ENCODE data around the gene UPK3A. TPM values are rescaled to one million over a fixed set of nuclear protein-coding genes. Genes with fewer than 3 reads are reported as not detected.

UPK3A gene
- total RNA-seq, 1 experiment from 2014 or later: 2.0 TPM

DNA sequence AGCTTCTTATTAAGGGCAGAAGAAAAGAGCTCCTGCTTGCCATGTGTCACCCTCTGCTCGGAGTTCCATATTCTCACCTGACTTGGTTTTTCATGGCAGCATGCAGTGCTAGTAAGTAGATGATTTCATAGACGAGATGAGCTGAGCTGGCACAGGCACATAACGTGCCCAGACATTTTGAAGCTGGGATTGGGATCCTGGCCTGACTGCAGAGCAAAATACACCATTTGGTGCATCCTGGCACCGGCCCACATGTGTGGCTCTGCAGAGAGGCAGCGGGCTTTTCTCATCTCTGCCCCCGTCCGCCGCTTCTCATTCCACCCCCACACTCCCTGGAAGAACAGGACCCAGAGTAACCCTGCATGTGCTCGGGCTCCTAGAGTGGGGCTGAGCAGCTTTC is 49.8 kb downstream of the UPK3A start:
- H3K9me3 ChIP-seq: no peaks in the 10 kb centered on the region
- TF ChIP-seq, protein P1, sequence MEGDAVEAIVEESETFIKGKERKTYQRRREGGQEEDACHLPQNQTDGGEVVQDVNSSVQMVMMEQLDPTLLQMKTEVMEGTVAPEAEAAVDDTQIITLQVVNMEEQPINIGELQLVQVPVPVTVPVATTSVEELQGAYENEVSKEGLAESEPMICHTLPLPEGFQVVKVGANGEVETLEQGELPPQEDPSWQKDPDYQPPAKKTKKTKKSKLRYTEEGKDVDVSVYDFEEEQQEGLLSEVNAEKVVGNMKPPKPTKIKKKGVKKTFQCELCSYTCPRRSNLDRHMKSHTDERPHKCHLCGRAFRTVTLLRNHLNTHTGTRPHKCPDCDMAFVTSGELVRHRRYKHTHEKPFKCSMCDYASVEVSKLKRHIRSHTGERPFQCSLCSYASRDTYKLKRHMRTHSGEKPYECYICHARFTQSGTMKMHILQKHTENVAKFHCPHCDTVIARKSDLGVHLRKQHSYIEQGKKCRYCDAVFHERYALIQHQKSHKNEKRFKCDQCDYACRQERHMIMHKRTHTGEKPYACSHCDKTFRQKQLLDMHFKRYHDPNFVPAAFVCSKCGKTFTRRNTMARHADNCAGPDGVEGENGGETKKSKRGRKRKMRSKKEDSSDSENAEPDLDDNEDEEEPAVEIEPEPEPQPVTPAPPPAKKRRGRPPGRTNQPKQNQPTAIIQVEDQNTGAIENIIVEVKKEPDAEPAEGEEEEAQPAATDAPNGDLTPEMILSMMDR (IDR thresholded peaks at IDR 0.05; ENCODE audit: insufficient read depth in 1 of 2, low read depth in 1 of 2, low read length in 1 of 2, severe bottlenecking in 1 of 2, unreplicated experiment in 1 of 2): no peak
- H3K27me3 ChIP-seq (replicated peaks; ENCODE audit: control insufficient read depth, insufficient read depth, low read length): no peaks in the 10 kb centered on the region
- Mint-ChIP-seq H3K4me3 (ENCODE audit: unreplicated experiment) (no peak overlapping the region), H3K9me3 (ENCODE audit: unreplicated experiment) (no peaks in the 10 kb centered on the region), H3K36me3 (ENCODE audit: insufficient read depth, unreplicated experiment) (peaks cover 75% of the 10 kb centered on the region), H3K4me1 (ENCODE audit: low read depth, unreplicated experiment) (no peaks in the 10 kb centered on the region), H3K27ac (ENCODE audit: unreplicated experiment) (no peak overlapping the region), H3K27me3 (ENCODE audit: insufficient read depth, unreplicated experiment) (no peaks in the 10 kb centered on the region)
- no peak overlapping the region for H3K4me3 ChIP-seq (ENCODE audit: low read depth, low read length)
- POLR2A ChIA-PET: no interaction called here
- no peaks in the 10 kb centered on the region for H3K4me1 ChIP-seq
- BruUV-seq (replicated peaks): no TSS peak
- CTCF ChIA-PET: interaction anchor here (1.2 kb wide), 1 partner anchor 101 kb away, joined by 5 read pairs; no protein-coding TSS in a partner anchor
- peaks cover 3% of the 10 kb centered on the region; the same call in 1 of the 2 replicates for H3K36me3 ChIP-seq (ENCODE audit: control insufficient read depth, insufficient read depth, low read length)
- no peak for DNase-seq
- intact Hi-C loops (cut with micrococcal nuclease; ENCODE audit: unreplicated experiment): no loop called here

DNA sequence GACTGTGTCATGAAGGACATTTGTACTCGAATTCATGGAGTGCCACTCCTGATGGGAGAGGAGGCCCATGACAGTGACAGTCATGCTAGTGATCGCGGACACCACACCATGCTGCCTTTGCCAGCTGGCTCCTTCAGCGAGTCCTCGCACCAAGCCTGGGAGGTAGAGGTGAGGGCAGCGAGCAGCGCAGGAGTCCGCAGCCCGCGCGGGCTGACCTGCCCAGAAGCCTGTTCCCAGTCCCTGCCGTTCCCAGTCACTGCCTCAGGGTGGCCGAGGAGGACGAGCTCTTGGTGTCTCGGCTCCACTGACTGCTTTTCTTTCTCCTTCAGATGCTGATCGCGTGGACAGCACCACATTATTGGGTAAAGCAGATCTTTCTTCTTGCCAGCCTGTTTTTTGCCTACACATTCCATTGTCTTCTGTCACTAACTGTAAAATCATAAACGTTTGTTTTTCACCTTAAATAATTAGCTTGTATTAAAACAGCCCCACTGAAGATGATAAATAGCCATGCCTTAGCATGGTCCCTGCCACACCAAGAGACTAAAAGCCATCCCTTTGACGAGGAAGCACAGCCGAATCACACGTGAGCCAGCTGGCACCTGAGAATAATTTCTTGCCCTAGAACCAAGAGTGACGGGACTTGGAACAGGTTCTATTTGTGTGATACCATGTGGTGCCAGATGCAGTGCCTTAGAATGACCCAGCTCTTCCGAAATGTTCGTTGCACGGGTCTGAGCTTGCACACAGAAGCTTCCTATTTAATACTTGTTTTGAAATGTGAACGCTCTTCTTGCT is 50.5 kb downstream of the UPK3A start:
- Mint-ChIP-seq H3K27me3 (ENCODE audit: insufficient read depth, unreplicated experiment) (no peaks in the 10 kb centered on the region), H3K27ac (ENCODE audit: unreplicated experiment) (no peak overlapping the region), H3K4me1 (ENCODE audit: low read depth, unreplicated experiment) (no peaks in the 10 kb centered on the region), H3K9me3 (ENCODE audit: unreplicated experiment) (no peaks in the 10 kb centered on the region), H3K36me3 (ENCODE audit: insufficient read depth, unreplicated experiment) (peaks cover 79% of the 10 kb centered on the region), H3K4me3 (ENCODE audit: unreplicated experiment) (no peak overlapping the region)
- CTCF ChIA-PET: interaction anchor here (0.6 to 1.2 kb wide), 2 partner anchors 30 to 101 kb away, joined by 4 to 5 read pairs; no protein-coding TSS in a partner anchor
- no TSS peak for BruUV-seq (replicated peaks)
- Histone ChIP-seq H3K4me1 (no peaks in the 10 kb centered on the region), H3K36me3 (ENCODE audit: control insufficient read depth, insufficient read depth, low read length) (peaks cover 3% of the 10 kb centered on the region; the same call in 1 of the 2 replicates), H3K9me3 (no peaks in the 10 kb centered on the region), H3K4me3 (ENCODE audit: low read depth, low read length) (no peak overlapping the region), H3K27me3 (replicated peaks; ENCODE audit: control insufficient read depth, insufficient read depth, low read length) (no peaks in the 10 kb centered on the region)
- POLR2A ChIA-PET: interaction anchor here (0.8 kb wide), 1 partner anchor 79 kb away, joined by 7 read pairs; no protein-coding TSS in a partner anchor
- intact Hi-C loops (cut with micrococcal nuclease; ENCODE audit: unreplicated experiment): no loop called here
- DNase-seq: peak in 1 of 2 experiments; percentile 37
- TF ChIP-seq, protein P1 (IDR thresholded peaks at IDR 0.05; ENCODE audit: insufficient read depth in 1 of 2, low read depth in 1 of 2, low read length in 1 of 2, severe bottlenecking in 1 of 2, unreplicated experiment in 1 of 2): no peak

DNA sequence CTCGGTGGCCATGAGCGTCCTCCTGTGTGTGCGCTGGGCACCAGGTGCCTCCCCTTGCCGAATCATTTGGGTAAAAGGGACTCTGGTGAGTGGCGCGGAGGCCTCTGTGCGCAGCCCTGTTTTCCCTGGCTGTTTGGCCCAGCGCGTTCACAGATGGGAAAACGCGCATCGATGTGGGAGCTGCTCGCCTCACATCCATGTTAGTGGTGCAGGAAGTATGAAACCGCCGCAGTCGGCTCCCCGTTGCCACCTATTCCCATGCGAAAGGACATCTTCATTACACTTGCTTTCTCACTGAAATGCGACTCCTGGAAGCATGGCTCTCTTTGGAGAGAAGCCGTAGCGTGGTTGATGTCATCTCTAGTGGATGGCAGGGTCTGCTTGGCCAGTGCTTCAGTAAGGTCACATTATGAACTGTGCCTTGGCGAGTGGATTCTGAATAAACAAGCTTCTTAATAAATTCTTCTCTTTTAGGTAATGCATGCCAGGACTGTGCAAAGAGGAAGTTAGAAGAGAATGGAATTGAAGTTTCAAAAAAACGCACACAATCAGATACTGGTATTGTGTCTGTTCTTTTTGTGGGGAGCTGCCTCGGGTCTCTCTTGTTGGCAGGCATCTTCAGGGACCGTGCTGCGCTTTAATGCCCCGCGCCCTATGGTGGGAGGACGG is 51.2 kb downstream of the UPK3A start:
- Mint-ChIP-seq H3K27me3 (ENCODE audit: insufficient read depth, unreplicated experiment) (no peaks in the 10 kb centered on the region), H3K36me3 (ENCODE audit: insufficient read depth, unreplicated experiment) (peaks cover 79% of the 10 kb centered on the region), H3K4me1 (ENCODE audit: low read depth, unreplicated experiment) (no peaks in the 10 kb centered on the region), H3K9me3 (ENCODE audit: unreplicated experiment) (no peaks in the 10 kb centered on the region), H3K4me3 (ENCODE audit: unreplicated experiment) (no peak overlapping the region), H3K27ac (ENCODE audit: unreplicated experiment) (no peak overlapping the region)
- ChIA-PET CTCF (no interaction called here), POLR2A (no interaction called here)
- BruUV-seq (replicated peaks): no TSS peak
- intact Hi-C loops (cut with micrococcal nuclease; ENCODE audit: unreplicated experiment): no loop called here
- H3K9me3 ChIP-seq: no peaks in the 10 kb centered on the region
- peaks cover 3% of the 10 kb centered on the region; the same call in 1 of the 2 replicates for H3K36me3 ChIP-seq (ENCODE audit: control insufficient read depth, insufficient read depth, low read length)
- H3K4me1 ChIP-seq: no peaks in the 10 kb centered on the region
- no peak for DNase-seq
- no peaks in the 10 kb centered on the region for H3K27me3 ChIP-seq (replicated peaks; ENCODE audit: control insufficient read depth, insufficient read depth, low read length)
- no peak overlapping the region for H3K4me3 ChIP-seq (ENCODE audit: low read depth, low read length)
- TF ChIP-seq, protein P1 (IDR thresholded peaks at IDR 0.05; ENCODE audit: insufficient read depth in 1 of 2, low read depth in 1 of 2, low read length in 1 of 2, severe bottlenecking in 1 of 2, unreplicated experiment in 1 of 2): no peak

Data from Caco-2 (cell line).